Muscle of back (tissue), 11 donors: ENCODE results near the gene NBEAL2. TPM values are rescaled to one million over a fixed set of nuclear protein-coding genes. Genes with fewer than 3 reads are reported as not detected.

ENCODE experiments used
- DNase-seq, 3 donors: peaks; one replicate each; pipeline versions ENCODE4 v3.0.0 to v3.0.0-alpha.2; 2013
- polyA plus RNA-seq, 10 donors: library from polyadenylated mRNA; unstranded; fragments of 120-200 nt; gene quantifications; one replicate each; pipeline ENCODE4 v1.2.1, GENCODE V29; 2013; ENCODE audit not compliant: insufficient read length in 10 of 10

NBEAL2 gene
- polyA plus RNA-seq, 10 donors = 9.2 to 19.8 (median 16.0) TPM

DNA sequence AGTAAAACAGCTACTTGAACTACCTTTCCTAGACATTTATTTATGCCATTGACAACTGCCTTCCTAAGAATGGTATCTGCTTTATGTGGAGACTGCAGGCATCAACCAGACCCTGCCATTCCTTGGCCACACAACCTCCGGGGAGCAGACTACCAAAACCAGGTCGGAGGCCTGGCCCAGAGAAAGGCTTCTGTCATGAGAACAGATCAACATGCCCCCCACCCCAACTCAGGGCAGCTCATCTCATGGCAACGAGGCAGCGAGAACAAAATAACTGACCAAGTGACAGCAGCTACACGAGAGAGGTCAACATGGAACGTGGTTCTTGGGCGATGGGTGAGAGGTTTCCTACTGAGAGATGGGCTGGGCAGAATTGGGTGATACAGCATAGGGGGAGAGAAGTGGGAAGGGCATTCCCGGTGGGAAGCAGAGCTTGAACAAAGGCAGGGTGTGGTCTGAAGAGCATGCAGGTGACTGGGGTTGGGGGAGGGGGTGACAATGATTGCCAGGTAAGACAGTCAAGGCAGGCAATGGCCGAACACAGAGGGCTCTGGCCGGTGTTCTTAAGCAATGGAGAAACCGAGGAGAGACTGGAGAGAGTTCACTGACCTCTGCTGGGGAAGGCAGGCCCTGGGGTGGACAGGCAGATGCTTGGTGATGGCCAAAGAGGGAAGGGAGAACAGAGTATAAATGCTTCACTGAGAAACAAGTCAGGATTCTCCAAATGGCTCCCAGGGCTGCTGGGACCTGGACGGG, 36.8 kb upstream of the NBEAL2 start:
- DNase-seq = no peak

- no peak for DNase-seq
Observed at GRCh38 chr3:46943237-46944187, 36.0 kb upstream of the NBEAL2 start.

DNA sequence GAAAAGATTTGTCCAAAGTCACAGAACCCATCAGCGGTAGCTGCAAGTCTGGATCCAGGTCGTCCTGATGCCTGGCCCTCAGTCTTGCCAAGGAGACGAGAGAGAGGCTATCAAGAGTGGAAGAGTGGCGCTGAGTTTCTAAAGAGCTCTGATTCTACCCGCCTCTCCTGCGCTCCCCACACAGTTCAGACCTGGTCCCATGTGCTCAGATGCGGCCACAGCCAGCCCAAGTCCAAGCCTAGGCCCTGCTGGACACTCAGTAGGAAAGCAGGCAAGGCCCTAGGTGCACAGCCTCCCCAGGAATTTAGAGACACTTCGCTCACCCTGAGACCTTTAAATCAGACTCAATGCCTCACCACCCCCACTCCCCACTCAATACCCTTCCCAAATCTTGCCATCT, 35.3 kb upstream of the NBEAL2 start:
- DNase-seq = no peak

- DNase-seq = no peak
Observed at GRCh38 chr3:46946416-46946815, 33.0 kb upstream of the NBEAL2 start.

DNA sequence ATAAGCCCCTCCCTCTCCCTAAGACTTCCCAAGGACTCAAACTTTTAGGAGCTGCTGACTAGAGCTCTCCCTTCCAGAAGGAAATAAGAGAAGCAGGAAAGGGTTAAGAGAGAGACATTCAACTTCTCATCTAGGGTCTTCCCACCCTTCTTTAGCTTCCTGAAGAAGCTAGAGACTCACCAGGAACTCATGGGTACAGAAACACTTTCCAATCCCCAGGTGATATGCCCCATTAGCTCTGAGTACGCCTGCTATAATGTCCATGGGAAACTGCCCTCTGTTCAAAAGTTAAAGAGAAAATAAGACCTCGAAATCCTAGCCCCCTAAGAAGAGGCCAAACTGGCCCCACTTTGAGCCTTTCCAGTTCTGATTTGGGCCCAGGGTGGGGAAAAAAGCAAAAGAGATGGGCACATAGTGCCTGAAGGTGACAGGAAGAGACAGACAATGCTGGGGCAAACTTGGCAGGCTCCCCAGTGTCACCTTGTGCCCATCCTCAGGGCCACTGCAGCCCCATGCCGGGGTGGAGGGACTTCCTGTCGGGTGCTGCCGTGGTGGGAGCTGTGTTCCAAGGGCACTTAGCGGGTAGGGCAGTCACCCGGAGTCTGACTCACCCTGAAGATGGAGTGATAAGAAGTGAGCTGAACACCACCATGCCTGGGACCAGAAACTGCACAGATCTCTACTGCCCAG, 32.5 kb upstream of the NBEAL2 start:
- DNase-seq = no peak

GRCh38 chr3:46947546-46947901, 31.9 kb upstream of the NBEAL2 start:
- no peak for DNase-seq

DNA sequence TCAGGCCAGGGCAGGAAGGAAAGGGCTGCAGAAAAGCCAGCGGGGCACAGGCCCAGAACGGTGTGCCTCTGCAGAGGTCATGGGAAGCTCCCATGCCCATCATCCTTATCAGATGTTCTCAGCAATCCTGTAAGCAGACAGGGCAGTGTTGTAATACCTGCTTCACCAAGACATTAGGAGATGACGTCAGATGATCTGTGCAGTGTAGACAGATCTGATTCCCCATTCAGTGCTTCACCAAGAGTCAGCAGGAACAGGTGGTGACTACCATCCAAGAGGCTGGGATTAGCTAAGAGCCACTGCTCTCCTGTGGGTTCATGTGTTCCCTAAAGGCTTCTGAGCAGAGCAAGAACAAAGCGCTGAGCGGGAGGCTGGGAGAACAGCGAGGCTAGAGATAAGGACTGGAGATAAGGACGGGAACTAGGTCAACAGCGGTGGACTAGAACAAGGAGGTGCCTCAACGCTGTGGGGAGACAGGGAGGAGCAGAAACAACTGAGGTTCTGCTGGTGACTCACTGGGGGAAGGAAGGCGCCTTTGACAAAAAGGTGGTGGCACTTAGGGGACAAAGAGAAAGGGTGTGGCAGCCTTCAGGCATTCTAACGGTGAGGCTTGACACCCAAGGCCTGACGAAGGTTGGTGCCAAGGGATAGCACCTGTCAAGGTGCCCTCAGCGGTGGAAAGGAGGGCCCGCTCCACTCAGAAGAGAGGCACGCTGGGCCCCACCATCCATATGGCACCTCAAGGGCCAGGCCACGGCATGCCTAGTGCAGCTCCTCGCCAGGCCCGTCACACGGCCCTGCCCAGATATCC, 31.3 kb upstream of the NBEAL2 start:
- DNase-seq = no peak

DNA sequence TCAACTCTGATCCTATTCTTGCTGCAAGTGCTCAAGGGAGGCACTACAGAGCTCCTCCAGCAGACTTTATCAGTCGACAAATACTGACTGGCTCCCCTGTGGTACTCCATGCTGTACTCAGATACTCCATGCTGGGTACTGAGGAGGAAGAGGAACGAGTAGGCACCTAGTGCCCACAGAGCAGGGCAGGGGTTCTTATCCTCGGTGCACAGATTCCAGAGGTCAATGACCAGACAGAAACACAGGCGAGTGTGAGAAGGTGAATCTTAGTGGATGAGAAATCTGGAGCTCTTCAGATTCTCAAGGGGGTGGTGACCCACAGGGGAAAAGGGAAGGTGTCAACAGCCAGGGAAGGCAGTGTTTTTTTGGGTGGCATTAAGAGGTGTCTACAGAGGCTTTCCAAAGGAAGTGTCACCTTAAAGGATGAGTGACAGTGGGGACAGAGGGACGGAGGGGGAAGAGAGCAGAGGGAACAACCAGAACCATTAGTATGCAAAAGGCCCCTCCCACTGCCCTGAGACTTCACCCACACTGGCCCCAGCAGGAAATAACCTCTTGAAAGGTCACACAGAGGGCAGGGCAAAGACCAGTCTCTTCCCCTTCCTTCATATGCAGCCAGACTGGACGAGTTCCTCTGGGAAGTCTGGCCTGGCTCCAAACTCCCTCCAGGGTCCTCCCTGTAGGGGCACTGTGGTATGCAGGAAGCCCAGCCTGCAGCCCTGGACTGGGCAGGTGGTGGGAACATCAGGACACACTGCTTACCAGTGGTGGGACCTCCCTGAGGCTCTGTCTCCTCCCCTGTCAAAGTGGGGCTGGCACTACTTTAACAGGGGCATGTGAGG, 30.4 kb upstream of the NBEAL2 start:
- no peak for DNase-seq

DNA sequence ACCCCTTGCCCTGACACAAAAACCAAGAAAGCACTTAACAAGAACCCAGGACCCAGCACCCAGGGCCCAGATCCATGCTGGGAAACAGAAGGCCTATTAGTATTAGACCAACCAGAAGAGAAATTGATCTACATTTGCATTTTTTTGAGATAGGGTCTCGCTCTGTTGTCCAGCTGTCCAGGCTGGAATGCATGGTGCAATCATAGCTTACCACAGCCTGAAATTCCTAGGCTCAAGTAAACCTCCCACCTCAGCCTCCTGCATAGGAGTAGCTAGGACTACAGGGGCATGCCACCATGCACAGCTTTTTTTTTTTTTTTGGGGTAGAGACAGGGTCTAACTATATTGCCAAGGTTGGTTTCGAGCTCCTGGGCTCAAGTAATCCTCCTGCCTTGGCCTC, 29.3 kb upstream of the NBEAL2 start:
- no peak for DNase-seq

GRCh38 chr3:46950650-46951241, 28.7 kb upstream of the NBEAL2 start:
- DNase-seq = no peak

DNA sequence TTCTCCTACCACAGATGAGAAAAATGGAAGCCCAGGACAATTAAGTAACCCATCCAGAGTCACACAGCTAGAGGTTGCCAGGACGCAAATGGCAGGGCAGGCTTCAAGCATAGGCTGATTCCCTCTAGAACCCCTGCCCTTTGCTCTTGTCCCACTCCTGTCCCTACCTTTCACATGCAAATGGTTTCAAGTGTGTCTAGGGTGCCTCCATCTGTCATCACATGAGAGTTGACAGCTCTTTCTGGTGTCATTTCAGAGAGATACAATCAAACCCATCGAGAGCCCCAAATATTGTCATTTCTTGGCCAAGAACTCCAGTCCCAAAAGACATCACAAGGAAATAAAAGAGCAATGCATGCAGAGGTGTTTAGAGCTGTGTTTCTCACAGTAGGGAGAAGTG, 26.7 kb upstream of the NBEAL2 start:
- DNase-seq = no peak

GRCh38 chr3:46953234-46954010, 26.0 kb upstream of the NBEAL2 start:
- no peak for DNase-seq

- DNase-seq = no peak
Observed at GRCh38 chr3:46954178-46954577, 25.3 kb upstream of the NBEAL2 start.

GRCh38 chr3:46955157-46955556, 24.3 kb upstream of the NBEAL2 start:
- no peak for DNase-seq

DNA sequence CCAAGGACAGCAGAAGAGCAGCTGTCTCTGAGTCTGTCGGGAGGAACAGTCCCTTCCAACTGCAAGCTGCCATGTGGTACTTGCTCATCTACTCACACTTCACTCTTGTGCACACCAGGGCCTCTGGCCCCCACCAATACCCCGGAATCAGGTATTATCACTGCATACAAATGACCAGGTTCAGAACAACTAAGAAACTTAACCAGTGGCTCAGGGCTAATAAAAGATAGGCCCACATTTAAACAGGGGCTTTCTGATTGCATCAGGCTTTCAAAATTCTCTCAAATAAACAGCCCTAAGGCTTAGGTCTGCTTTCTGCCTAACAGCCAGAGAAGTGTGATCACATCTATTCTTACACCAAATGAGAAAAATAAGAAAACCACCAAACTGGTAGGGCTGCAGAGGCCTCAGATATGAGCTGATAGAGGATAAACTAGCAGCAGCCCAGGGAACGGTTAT, 23.6 kb upstream of the NBEAL2 start:
- no peak for DNase-seq

GRCh38 chr3:46957092-46957820, 22.2 kb upstream of the NBEAL2 start:
- DNase-seq = no peak

DNA sequence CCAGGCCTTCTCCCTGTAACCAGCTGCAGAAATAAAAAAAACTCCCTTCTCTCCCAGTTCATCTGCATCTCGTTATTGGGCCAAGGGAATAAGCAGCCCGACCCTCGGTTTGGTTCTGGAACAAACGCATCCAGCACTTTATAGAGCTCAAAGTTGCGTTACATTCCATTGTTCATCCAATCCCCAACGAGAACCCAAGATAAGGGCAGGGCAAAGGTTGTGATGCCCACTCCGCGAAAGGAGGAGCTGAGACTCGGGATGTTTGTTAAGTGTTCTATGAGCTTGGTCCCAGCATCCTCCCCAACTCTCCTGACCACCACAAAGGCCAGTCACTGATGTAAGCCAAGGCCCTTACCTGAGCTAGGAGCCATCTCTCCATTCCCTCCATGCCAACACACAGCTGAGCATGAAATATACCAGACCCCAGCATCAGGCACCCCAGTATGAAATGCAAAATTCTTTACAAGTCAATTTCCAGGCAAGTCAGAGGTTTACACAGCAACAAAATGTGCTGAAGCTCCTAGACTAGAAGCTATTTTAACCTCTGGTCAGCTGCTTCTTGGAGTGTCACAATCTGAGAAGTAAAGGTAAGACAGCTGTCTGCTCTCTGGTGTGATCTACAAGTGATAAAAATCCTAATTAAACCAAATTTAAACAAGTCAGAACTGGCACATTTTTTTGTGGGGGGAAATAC, 20.9 kb upstream of the NBEAL2 start:
- no peak for DNase-seq

DNA sequence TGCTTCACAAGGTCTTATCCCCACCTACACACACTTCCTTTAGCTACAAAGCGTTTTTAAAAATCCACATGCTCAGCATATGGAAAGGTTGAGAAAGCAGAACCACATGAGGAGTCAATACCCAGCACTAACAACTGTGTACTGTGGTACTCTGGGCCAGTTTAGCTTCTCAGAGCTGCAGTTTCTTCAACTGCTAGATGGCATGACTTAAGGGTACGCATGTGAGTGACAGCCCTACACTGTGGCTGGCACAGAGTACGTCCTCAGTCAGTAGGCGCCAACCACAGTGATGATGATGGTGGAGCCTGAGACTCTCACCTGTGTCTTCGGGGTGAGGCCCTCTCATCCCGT, 20.3 kb upstream of the NBEAL2 start:
- DNase-seq = no peak
